Activated T-cell treated with anti-CD3 and anti-CD28 coated beads for 4 hours (primary cell): ENCODE data around the gene TEKT3.

ENCODE experiments used
- DNase-seq: peaks from one replicate; pipeline ENCODE4 v3.0.0-alpha.2; 2020

TEKT3 gene

DNA sequence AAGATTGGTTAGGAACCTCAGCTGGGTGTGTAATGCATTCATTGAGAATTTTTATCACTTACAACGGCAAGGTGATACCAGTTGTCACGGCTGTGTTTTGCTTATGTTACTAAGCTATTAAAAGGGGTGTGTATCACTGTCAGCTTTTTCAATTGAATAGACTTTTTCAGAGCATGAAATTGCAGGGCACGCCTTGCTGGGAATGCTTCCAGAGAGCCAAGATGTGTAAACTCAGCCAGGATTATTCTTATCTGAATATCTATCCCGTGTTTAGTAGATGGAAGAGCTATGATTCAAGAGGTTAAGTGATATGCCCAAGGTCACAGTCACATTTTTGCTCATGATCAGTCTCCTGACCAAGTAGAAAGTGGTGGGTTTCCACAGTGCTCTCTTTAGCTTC lies 6.6 kb upstream of the TEKT3 start:
- DNase-seq, result no peak

DNA sequence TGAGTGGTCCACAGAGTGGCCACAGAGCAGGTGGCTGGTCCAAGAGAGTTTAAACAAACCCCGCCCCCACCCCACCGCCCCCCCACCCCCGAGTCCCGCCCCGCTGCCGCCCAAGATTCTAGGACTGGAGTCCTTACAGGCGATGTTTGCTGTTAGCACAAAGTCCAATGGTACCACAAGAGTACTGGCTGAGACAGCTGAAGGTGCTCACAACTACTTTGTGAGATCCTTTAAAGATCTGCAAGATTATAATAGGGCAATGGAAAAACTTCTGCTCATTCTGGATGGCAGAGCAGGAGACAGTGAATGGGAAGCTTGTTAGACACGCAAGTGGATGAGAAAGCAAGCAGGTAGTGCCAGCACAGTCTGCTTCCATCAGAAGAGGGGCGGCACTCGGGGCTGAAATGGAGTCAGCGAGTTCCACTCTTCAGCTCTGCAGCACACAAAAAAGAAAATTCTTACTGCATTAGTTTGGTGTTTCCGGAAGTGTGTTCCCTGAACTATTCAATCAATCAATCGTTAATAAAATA lies 4.7 kb upstream of the TEKT3 start:
- no peak for DNase-seq

DNA sequence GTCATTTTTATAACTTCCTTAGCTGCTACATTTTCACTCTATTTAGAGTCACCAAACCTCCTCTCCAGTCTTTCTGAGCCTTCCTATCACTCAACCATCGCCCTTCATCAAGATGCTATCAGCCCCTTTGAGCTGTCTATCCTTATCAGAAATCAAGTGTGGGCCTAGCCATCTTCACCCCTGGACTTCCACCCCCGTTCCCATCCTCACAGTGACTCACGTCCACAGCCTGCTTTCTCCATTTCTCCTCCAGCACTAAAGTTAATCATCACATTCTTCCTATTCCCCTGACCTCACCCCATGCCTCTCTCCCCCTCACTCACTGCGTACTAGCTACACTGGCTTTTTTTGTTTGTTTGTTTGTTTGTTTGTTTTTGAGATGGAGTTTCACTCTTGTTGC lies 2.4 kb upstream of the TEKT3 start:
- DNase-seq, result no peak

DNA sequence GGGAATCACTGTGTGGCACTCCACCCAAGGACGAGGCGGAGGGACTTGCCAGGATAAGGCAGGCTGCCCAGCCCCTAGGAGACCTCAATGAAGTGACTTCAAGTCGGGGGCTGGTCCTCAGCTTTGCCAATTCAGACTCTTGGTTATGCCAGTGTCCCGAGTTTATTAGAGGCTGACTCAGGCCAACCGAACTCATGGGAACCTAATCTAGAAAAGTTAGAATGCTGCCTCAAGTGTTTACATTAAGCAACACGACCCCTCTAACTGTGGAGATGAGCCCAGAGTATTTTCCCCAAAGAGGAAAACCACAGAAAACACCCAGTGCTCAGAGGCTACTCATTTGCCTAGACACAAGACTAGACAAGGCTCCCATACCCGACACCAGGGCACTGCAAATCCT lies 1.1 kb upstream of the TEKT3 start:
- DNase-seq, result no peak

DNA sequence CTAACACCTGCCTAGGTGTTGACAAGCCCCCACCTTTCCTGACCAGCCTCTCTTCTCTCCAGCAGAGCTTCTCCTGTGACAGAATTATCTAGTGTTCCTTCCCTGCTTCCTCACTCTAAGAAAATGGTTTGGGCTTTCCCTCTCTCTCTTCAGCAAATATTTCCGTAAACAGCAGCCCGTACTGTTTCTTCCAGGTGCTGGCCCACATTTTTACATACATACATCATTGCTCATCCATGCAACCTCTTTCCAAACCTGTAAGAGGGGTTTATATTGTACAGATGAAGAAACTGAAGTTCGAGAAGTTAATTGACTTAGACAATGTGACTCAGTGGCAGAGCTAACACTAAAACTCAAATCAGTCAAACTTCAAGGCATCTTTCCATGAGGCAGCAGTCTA lies 569 bp upstream of the TEKT3 start:
- DNase-seq, result no peak

DNA sequence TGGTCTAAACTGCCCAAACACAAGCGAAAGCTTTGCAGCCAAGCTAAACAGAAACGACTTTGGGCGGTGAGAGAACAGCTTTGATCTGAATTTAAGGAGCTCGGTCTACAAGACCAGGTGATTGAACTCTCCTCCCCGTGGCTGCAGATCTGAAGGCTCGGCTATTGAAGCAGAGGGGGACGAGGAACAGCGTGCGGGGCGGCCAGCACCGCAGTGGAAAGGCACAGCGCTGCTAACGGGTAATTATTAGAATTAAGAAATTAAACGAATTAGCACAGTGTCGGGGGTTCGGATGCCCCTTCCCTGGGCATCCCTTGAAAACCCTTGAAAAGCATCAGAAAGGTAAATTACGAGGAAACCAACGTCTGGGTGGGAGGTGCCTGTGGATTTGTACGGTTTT lies 431 bp downstream of the TEKT3 start:
- DNase-seq, result no peak

DNA sequence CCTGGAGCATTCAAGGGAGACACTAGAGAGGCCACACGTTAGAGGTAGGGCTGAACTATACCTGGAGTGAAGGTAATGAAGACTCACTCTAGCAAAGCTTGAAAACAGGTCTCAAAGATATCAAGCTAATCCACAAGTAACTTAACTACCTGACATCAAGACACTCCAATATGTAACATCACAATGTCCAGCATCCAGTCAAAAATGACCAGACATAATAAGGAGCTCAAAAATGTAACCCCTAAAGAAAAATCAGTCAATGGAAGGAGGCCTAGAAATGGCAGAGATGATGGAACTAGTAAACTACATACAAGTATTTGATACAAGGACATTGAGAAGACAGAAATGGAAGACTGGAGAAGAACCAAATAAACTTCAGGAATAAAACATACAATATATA lies 6.0 kb downstream of the TEKT3 start:
- DNase-seq, result no peak

DNA sequence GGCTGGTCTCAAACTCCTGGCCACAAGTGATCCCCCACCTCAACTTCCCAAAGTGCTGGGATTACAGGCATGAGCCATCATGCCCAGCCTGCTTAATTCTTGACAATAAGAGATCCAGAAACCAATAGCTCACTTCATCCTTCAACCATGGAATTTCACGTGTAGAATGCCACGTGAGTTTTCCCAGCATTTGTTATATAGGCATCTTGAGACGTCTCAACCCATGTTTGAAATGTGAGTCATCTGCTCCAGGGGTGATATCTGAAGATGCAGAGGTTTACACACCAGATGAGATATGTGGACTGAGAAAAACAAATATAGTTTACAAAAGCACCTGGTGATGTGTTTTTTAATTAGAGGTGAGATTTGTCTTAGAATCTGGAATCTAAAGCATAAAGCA lies 7.1 kb downstream of the TEKT3 start:
- DNase-seq, result no peak

DNA sequence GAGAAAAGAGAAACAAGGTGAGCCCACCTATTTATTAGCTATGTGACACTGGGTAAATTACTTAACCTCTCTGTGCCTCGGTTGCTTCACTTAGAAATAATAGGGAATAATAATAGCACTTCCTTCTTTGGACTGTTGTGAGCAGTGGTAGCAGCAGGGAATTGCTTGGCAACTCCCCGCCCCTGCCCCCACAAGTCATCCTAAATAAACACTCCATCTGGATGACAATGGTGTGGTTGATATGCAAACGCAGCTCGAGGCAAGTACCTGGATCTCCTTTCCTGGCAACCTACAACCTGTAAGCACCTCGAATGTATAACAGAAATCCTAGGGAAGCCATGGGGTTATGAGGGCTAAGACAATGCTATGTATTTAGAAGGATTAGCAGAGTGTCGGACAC lies 9.1 kb downstream of the TEKT3 start:
- DNase-seq, result no peak

DNA sequence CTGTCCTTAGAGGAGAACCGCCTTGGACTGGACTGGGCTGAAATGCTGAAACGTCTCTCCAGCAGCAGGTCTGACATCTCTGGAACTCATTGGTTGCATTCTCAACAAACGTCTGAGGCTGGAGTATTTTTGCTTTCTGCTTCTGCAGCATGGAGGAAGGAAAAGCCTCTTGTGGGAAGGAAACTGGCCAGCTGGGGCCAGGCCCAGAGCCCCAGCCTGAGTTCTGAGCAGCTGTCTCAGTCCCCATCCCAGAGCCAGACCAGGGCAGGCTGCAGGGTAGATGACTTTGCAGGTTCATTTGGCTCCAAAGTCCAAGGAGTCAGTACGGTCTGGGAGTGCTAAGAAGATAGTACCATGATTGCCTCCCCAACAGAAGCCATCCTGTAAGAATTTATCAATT lies 18.3 kb downstream of the TEKT3 start:
- DNase-seq, result no peak

DNA sequence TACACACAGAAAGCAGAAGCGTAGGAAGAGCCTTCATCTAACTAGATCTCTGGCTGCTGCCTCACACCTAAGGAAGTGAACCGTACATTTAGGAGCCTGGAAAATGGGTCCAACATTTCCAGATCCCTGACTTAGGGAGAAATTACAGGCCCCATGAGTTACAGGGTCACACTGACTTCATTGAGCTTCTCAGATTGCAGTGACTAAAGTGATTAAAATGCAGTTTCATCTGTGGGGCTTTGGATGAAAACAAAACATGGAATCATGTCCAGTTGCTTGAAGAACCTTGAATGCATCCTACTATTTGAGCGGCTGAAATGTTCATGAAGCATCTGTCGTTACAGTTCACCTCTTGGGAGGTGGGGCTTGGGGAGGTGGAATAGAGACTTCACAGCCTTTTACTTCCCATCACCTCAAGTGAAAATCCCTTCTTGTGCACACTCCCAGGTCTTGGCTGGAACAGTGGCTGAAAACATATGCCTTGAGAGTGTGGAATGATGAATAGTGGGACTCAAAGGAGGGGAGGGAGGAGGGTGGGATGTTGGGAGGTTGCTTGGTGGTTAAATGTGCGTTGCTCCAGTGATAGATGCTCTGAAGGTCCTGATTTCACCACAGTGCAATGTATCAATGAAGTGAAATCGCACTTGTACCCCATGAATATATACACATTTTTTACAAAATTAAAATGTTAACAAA lies 19.7 kb downstream of the TEKT3 start:
- DNase-seq, result no peak

DNA sequence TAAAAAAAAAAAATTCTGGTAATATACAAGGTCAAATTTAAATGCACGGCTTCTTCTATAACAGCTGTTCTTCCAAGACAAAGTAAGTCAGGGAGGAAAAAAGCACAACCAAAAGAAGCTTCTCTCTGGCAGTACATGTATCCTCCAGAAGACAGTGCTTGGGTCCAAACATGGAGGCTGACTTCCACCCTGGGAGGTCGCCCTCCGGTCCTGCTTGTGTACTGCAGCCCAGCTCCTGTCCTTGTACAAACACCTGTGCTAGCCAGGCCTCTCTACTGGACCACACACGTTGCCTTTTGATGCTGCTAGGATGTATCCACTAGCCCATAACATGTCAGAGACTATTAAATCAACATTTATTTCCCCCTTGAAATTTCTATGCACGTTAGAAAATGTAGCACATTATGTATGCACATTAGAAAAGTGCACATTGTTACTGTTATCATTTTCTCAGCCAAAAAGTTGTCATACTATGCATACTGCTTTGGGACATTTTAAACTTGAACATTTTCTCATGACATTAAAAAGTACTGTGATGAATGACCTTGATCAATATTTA lies 21.9 kb downstream of the TEKT3 start:
- no peak for DNase-seq

DNA sequence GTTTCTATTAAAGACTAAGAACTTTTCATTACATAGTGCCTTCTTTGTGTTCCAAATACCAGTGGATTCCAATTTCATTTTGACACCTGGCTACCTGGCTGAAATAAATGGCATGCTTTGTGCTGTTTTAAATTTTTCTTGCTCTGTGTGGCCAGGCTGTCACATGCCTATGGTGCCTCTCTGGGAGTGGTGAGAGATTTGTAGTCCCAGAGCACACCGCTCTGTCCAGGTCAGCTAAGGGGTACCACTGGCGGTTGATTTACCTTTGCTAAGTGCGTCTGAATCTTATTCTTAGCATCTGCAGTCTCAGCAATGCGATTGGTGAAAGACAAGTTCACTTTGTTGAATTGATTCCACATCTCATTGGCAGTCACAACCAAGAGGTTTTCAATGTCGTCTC lies 29.4 kb downstream of the TEKT3 start:
- DNase-seq, result no peak

DNA sequence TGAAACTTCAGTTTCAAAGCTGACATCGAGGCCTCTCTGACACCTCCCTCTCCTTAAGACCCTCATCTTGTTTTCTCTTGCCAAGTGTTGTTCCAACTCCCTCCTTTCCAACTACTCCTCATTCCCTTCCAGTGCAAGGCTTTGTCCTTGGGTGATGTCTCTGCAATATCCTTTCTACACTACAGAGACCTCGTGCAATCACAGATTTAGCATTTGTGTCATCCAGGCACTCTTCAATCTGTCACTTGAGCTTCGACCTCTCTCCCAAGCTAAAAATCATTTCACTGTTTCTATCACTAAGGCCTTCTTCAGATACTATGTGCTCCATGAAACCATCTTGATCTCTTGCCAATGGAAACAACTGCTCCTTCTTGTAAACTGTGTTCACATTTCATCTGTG lies 31.6 kb downstream of the TEKT3 start:
- no peak for DNase-seq

DNA sequence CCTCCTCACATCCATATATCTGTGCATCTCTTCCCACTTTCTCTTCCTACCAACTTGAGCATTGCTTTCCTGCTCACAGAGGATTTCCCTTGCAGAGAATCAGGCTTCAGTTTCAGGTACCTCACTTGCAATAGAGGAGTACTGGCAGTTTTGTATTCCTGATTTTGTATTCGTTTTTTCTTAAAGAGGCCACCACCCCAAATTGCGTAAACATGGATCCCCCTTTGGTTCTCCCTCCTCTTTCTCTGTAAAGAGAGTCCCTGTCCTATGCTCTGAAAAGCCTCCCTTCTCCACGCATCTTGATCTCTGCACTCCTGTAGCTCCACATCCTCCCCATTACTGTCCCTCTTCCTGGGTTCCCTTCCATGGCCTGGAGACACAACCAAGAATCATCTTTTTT lies 32.2 kb downstream of the TEKT3 start:
- no peak for DNase-seq

DNA sequence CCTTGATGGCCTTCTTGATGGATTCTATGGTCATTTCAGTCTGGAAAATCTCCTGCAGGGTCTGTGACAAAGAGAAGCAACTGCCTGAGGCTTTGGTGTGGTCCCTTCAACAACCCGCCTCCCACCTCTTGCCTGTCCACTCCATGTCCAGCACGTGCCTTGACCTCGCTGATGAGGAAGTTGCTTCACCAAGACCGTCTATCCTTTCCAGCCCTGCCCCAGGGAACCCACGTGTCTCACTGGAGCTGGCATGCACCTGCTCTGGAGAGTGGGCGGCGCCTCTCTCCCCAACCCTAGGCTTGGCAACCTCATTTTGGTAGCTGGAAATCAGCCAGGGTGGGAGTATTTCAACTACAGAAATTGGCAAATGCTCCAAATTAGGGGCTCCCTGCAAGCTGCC lies 32.6 kb downstream of the TEKT3 start:
- no peak for DNase-seq

DNA sequence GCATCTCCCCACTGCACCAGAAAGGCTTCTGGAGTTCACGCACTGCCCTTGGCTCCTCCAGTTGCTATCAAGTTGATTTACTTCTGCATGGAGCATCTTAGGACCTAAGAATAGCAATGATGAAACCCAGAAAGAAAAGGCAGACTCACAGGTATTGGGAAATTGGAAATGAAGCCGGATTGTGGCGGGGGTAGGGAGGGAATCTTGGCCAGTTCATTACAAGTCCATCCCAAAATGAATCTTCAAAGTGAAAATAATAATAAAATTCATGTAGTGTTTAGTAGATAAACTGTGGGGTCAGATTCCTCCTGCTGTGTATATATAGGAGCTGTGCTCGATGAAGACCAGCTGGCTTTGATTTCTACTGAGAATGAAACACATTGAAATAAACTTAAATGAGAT lies 33.7 kb downstream of the TEKT3 start:
- no peak for DNase-seq

DNA sequence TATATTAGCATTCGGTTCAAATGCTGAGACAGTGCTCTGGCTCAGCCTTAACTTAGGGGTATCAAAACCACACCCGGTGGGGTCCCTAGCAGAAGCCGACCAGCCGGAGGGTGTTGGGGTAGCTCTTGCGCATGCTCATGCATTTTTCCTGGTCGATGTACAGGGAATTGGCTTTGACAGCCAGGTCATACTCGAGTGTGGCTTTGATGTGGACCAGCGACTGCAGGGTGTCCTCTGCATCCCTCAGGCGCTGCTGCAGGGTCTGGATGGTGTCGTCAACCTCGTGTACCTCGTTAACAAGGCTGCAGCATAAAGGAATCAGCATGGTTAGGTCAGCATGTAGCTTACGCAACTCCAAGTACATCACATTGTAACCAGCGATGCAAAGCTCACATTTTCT lies 37.5 kb downstream of the TEKT3 start:
- DNase-seq, result no peak

DNA sequence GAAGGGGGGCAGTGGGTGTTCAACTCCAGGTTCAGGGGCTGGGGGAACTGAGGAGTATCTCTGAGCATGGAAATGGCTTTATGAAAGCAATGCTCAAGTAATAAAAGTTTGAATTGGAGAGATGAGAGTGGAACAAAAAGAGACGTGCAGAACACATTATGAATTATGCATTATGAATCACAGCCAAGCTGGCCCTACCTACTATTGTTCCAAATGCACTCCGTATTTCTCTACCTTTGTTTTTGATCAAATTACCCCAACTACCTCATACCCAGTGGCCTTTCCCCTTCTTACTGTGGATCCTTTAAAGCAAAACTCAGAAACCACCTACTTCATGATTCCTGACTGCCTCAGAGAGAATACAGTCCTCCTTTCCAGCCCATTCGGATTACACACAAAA lies 38.1 kb downstream of the TEKT3 start:
- DNase-seq, result no peak

DNA sequence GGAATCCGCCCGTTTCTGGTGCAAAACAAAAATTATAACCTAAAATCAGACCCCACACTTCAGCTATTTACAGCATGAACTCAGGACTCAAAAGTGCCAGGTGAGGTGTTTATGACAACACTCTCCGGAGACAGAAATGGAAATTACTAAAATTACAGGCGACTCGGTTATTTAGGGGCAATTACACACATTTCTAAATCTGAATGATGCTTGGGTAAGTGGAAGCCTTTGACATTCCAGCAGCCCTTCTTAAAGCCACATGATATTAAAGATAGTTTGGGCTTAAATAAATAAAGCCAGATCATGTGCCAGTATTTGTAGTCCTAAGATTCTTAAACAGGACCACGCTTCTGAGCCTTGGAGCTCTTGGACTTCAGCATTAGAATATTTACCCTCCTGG lies 39.6 kb downstream of the TEKT3 start:
- DNase-seq, result no peak

DNA sequence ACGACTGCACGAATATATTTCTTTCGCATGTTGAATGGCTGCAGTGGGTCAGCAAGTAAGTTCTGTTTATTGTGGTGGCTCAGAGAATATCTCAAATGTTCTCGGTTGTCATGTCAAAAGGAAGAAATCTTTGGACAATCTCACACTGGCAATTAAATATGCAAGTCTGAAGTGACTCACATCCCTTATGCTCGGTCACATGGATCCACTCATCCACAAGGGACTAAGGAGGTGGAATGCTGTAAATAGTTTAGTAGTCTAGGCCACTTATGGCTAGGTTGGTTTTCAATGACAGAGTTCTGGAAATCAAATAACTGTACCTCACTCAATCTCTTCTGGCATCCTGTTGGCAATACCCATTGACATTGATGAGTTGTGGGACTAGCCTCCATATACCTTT lies 43.2 kb downstream of the TEKT3 start:
- DNase-seq, result no peak

DNA sequence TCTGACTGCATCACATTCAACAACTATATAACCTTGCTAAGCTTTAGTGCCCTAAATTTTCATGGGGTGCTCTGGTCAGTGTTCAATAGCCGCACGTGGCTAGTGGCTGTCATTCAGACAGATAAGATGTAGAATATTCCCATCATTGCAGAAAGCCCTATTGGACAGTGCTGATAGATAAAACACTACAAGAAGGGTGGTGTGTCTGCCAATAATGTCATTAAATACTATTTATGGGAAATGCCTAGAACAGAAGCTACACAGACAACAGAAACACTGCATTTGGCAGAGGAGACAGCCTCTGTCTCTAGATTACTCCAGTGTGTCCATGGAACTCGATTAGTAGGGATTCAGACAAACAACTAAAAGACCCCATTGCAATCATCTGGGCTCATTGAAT lies 47.8 kb downstream of the TEKT3 start:
- no peak for DNase-seq

DNA sequence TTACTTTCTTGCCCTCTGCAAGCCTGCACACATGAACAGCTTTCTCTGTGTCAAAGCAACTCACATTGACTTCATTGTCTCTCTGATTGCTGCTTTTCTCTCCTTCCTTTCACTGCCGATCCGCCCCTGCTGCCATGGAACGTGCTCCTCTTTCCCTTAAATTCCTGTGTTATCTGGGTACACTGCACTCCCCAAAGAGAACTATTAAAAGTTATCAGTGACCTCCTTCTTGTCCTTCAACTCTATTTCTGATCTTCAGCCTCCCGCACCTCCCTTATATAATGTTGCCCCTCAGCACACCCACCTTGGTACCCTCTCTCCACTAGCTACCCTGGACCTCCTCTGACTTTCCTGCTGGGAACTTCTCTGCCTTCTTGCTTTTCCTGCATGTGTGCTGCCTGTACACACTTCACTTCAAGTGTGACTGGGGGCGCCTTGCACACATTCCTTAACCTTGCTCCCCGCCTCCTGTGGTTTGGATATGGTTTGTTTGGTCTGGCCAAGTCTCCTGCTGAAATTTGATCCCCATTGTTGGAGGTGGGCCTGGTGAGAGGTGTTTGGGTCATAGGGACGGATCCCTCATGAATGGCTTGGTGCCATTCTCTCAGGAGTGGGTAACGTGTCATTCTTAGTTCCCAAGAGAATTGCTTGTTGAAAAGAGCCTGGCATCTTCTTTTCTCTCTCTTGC lies 49.6 kb downstream of the TEKT3 start:
- DNase-seq, result no peak

DNA sequence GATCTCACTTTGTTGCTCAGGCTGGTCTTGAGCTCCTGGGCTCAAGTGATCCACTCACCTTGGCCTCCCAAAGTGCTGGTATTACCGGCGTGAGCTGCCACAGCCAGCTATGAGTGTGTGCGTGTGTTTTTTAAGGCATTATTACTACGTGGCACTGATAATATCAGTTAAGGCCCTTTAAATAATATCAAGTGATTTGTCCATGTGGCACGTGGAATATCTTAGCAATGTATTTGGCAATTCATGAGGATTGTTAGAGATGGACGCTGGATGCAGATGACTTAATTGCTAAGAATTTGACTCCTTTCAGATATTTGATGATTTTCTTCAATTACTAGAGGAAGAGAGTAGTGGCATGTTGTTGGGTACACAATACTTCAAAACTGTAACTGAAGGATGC lies 50.8 kb downstream of the TEKT3 start:
- DNase-seq, result no peak
